ENCODE results near the gene BZW2.

Gene BZW2

DNA sequence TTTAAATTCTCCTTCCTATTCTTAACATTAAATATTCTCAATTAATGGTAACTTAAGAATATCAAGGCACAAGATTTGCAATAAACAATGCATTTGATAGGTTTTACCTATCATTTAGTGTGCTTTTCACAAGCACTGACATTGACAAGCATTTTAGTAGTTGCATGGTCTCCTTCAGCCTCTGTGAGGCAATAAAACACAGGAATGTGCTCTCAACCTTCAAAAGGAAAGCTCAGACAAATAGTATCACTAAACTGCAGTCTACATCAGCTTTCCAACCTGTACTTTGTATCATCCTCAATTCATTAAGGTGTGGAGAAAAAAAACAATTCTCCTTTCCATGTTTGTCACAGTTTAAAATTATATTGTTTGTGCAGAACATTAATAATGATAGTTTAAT lies 56.5 kb downstream of the BZW2 start:
- no peak for DNase-seq (ENCODE audit: extremely low spot score)
- ChIA-PET POLR2A (no interaction called here), CTCF (interaction anchor here (1.4 kb wide), 1 partner anchor 15 kb away, joined by 5 read pairs; no protein-coding TSS in a partner anchor)
- TF ChIP-seq, protein P1, sequence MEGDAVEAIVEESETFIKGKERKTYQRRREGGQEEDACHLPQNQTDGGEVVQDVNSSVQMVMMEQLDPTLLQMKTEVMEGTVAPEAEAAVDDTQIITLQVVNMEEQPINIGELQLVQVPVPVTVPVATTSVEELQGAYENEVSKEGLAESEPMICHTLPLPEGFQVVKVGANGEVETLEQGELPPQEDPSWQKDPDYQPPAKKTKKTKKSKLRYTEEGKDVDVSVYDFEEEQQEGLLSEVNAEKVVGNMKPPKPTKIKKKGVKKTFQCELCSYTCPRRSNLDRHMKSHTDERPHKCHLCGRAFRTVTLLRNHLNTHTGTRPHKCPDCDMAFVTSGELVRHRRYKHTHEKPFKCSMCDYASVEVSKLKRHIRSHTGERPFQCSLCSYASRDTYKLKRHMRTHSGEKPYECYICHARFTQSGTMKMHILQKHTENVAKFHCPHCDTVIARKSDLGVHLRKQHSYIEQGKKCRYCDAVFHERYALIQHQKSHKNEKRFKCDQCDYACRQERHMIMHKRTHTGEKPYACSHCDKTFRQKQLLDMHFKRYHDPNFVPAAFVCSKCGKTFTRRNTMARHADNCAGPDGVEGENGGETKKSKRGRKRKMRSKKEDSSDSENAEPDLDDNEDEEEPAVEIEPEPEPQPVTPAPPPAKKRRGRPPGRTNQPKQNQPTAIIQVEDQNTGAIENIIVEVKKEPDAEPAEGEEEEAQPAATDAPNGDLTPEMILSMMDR (IDR thresholded peaks at IDR 0.05; ENCODE audit: control extremely low read depth, extremely low read depth, low read depth, missing control alignments) = no peak

DNA sequence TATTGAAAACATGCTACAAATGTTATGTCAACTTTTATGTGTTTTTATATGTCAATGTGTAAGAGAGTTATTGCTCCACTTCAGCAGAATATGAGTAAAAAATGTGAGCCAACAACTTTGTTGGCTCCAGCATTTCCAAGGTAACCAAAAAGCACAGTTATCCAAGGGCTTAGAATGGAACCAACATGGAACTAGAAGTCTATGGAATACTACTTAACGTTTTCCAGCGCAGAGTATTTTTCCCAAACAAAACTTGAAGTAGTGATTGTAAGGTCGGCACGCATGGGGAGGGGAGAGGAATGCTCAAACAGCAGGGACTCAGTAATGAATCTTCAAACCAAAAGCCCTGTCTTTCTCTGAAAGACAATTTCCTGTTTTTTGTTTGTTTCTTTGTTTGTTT lies 62.5 kb downstream of the BZW2 start:
- no peak for DNase-seq (ENCODE audit: extremely low spot score)
- ChIA-PET CTCF (interaction anchor here (1.1 kb wide), 1 partner anchor 13 kb away, joined by 3 read pairs; no protein-coding TSS in a partner anchor), POLR2A (no interaction called here)
- TF ChIP-seq, protein P1 (IDR thresholded peaks at IDR 0.05; ENCODE audit: control extremely low read depth, extremely low read depth, low read depth, missing control alignments) = no peak

DNA sequence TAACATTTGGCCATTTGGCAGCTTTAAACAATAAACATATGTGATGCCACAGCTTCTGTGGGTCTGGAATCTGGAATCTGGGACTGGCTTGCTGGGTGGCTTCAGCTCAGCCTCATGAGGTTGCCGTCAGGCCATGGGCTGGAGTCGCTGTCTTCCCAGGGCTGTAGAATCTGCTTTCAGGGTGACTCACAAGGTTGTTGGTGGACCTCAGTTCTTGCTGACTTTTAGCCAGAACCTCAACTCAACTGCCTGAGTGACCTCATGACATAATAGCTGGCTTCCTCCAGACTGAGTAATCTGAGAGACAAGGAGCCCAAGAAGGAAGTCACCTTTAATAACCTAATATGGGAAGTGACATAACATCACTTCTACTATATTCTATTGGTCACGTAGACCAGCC lies 63.0 kb downstream of the BZW2 start:
- ChIA-PET CTCF (interaction anchor here (1.1 kb wide), 1 partner anchor 14 kb away, joined by 3 read pairs; no protein-coding TSS in a partner anchor), POLR2A (no interaction called here)
- DNase-seq (ENCODE audit: extremely low spot score) = no peak
- TF ChIP-seq, protein P1 (IDR thresholded peaks at IDR 0.05; ENCODE audit: control extremely low read depth, extremely low read depth, low read depth, missing control alignments) = no peak

DNA sequence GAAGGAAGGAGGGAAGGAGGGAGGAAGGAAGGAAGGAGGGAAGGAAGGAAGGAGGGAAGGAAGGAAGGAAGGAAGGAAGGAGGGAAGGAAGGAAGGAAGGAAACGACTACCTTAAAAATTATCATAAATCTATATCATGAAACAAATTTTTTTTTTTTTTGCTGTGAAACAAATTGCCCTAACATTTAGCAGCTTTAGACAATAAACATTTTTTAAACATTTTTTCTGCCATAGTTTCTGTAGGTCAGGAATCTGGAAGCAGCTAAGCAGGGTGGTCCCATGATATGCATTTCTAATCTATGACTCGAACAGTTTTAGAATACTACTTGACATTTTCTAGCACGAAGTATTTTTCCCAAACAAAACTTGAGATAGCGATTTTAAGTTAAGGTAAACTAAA lies 64.7 kb downstream of the BZW2 start:
- TF ChIP-seq, protein P1 (IDR thresholded peaks at IDR 0.05; ENCODE audit: control extremely low read depth, extremely low read depth, low read depth, missing control alignments) = no peak
- no peak for DNase-seq (ENCODE audit: extremely low spot score)
- ChIA-PET POLR2A (no interaction called here), CTCF (no interaction called here)

DNA sequence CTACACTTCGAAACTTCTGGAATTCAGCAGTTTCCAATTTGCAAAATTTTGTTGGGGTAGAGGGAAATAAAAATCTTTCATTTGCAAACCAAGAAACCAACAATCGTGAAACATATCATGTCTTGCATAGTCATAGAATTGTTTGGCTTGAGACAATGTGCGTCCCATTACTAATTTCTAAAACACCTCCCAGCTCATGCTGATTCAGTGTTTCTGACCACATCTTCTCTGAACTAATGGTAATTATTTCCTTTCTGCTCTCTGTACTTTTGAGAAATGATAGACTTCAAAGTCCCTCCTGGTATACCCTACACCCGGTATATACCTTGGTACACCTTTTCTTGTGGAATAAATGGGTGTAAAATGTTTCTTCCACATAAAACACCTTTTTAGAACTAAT lies 65.7 kb downstream of the BZW2 start:
- CTCF ChIA-PET = no interaction called here
- TF ChIP-seq, protein P1 (IDR thresholded peaks at IDR 0.05; ENCODE audit: control extremely low read depth, extremely low read depth, low read depth, missing control alignments) = no peak
- DNase-seq (ENCODE audit: extremely low spot score) = no peak
- POLR2A ChIA-PET = no interaction called here

DNA sequence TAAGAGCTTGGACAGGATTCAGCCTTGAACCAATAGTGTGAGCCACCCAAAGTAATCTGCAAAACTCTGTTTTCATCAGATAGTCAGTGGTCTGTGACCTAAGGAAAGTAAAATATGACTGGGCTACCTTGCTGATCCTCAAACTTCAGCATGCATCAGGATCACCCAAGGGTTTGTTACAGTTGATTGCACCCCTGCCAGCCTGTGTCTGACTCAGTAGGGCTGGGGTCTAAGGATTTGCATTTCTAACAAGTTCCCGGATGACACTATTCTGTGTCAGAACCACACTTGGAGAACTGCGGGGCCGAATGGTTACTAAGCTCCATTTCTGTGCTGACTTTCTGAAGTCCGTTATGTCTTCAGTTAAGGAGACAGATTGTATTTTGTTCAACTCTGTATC lies 66.9 kb downstream of the BZW2 start:
- DNase-seq (ENCODE audit: extremely low spot score) = no peak
- TF ChIP-seq, protein P1 (IDR thresholded peaks at IDR 0.05; ENCODE audit: control extremely low read depth, extremely low read depth, low read depth, missing control alignments) = no peak
- POLR2A ChIA-PET = no interaction called here
- CTCF ChIA-PET = interaction anchor here (0.7 kb wide), 1 partner anchor 23 kb away, joined by 3 read pairs; no protein-coding TSS in a partner anchor

DNA sequence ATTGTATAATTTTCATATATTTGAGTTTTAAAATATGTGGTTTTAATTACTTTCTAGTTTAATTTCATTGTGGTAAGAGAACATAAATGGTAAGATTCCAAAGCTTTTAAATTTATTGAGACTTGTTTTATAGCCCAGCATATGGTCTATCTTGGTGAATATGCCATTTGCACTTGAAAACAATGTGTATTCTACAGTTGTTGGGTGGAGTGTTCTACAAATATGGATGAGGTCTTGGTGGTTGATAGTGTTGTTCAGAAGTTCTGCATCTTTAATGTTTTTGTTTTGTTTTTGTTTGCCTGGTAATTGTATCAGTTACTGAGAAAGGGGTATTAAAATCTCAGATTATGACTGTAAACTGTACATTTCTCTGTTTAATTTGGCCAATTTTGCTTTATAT lies 69.9 kb downstream of the BZW2 start:
- POLR2A ChIA-PET = no interaction called here
- no peak for DNase-seq (ENCODE audit: extremely low spot score)
- CTCF ChIA-PET = no interaction called here
- TF ChIP-seq, protein P1 (IDR thresholded peaks at IDR 0.05; ENCODE audit: control extremely low read depth, extremely low read depth, low read depth, missing control alignments) = no peak
